H9 (cell line): Measurements from ENCODE around the gene NPAS3. TPM values are rescaled to one million over a fixed set of nuclear protein-coding genes. Genes with fewer than 3 reads are reported as not detected.

Experiments
- DNase-seq: peaks from one replicate; pipeline ENCODE4 v3.0.0-alpha.2; 2017
- H2AFZ ChIP-seq: one replicate; pipeline ENCODE4 v1.6.1; 2013; ENCODE audit warnings: mild to moderate bottlenecking, low read length, control low read depth, moderate library complexity
- H2AK5ac ChIP-seq: 2 replicates; pipeline ENCODE4 v1.6.1; 2013; ENCODE audit warnings: low read length, control low read depth, mixed read lengths; ENCODE audit not compliant: insufficient read length
- H2BK120ac ChIP-seq: one replicate; pipeline ENCODE4 v1.6.1; 2013; ENCODE audit warnings: low read depth, mild to moderate bottlenecking, low read length, control low read depth, inconsistent platforms; ENCODE audit not compliant: poor library complexity, severe bottlenecking
- H2BK12ac ChIP-seq: 2 replicates; pipeline ENCODE4 v1.6.1; 2013; ENCODE audit warnings: low read length, control low read depth, mixed read lengths, low read depth; ENCODE audit not compliant: insufficient read length
- H2BK15ac ChIP-seq: 2 replicates; pipeline ENCODE4 v1.6.1; 2013; ENCODE audit warnings: low read depth, low read length, control low read depth
- H2BK20ac ChIP-seq: one replicate; pipeline ENCODE4 v1.6.1; 2013; ENCODE audit warnings: low read depth, mild to moderate bottlenecking, low read length, control low read depth, inconsistent platforms; ENCODE audit not compliant: poor library complexity, severe bottlenecking
- H2BK5ac ChIP-seq: 2 replicates; pipeline ENCODE4 v1.6.1; 2013; ENCODE audit warnings: low read length, control low read depth, mixed read lengths; ENCODE audit not compliant: insufficient read length
- H3K14ac ChIP-seq: 2 replicates; pipeline ENCODE4 v1.6.1; 2013; ENCODE audit warnings: low read length, control low read depth; ENCODE audit not compliant: insufficient read depth
- H3K18ac ChIP-seq: 2 replicates; pipeline ENCODE4 v1.6.1; 2013; ENCODE audit warnings: low read depth, mild to moderate bottlenecking, mixed read lengths, low read length, control low read depth; ENCODE audit not compliant: insufficient read length
- H3K23ac ChIP-seq: 2 replicates; pipeline ENCODE4 v1.6.1; 2013; ENCODE audit warnings: low read length, control low read depth, mixed read lengths, low read depth; ENCODE audit not compliant: insufficient read length
- H3K23me2 ChIP-seq: 2 replicates; pipeline ENCODE4 v1.6.1; 2013; ENCODE audit warnings: low read depth, mild to moderate bottlenecking, mixed read lengths, low read length, control low read depth; ENCODE audit not compliant: insufficient read length, poor library complexity, severe bottlenecking
- H3K27ac ChIP-seq: 2 replicates; pipeline ENCODE4 v1.5.1; 2013; ENCODE audit warnings: low read length, control low read depth, mixed read lengths, low read depth; ENCODE audit not compliant: insufficient read length
- H3K27me3 ChIP-seq: 2 replicates; pipeline ENCODE4 v1.6.1; 2013; ENCODE audit warnings: low read length, control low read depth, inconsistent platforms; ENCODE audit not compliant: insufficient read depth
- H3K4ac ChIP-seq: 2 replicates; pipeline ENCODE4 v1.6.1; 2013; ENCODE audit warnings: low read depth, mild to moderate bottlenecking, control low read depth, inconsistent platforms, low read length, moderate library complexity
- H3K4me1 ChIP-seq: 2 replicates; pipeline ENCODE4 v1.6.1; 2013; ENCODE audit warnings: low read length, control low read depth, inconsistent platforms; ENCODE audit not compliant: insufficient read depth
- H3K4me2 ChIP-seq: 2 replicates; pipeline ENCODE4 v1.6.1; 2013; ENCODE audit warnings: low read length, control low read depth, mixed read lengths; ENCODE audit not compliant: insufficient read length, insufficient read depth
- H3K56ac ChIP-seq: 2 replicates; pipeline ENCODE4 v1.6.1; 2013; ENCODE audit warnings: low read depth, mild to moderate bottlenecking, mixed read lengths, low read length, control low read depth; ENCODE audit not compliant: insufficient read length
- H3K79me1 ChIP-seq: 2 replicates; pipeline ENCODE4 v1.6.1; 2013; ENCODE audit warnings: low read depth, mild to moderate bottlenecking, moderate library complexity, low read length, control low read depth, inconsistent platforms; ENCODE audit not compliant: insufficient read depth, poor library complexity, severe bottlenecking
- H3K79me2 ChIP-seq: 2 replicates; pipeline ENCODE4 v1.6.1; 2013; ENCODE audit warnings: low read length, control low read depth, inconsistent platforms; ENCODE audit not compliant: insufficient read depth
- H3K9ac ChIP-seq: 2 replicates; pipeline ENCODE4 v1.6.1; 2013; ENCODE audit warnings: low read length, control low read depth, mixed read lengths; ENCODE audit not compliant: insufficient read length; ENCODE audit errors: extremely low read depth
- H3K9me3 ChIP-seq: one replicate; pipeline ENCODE4 v1.6.1; 2013; ENCODE audit warnings: low read depth, low read length, inconsistent platforms; ENCODE audit not compliant: control insufficient read depth
- H3T11ph ChIP-seq: one replicate; pipeline ENCODE4 v1.6.1; 2013; ENCODE audit warnings: mild to moderate bottlenecking, low read length, control low read depth, inconsistent platforms
- H4K20me1 ChIP-seq: one replicate; pipeline ENCODE4 v1.6.1; 2013; ENCODE audit not compliant: control insufficient read depth, insufficient read length, insufficient read depth
- H4K5ac ChIP-seq: 2 replicates; pipeline ENCODE4 v1.6.1; 2013; ENCODE audit warnings: low read depth, mild to moderate bottlenecking, mixed read lengths, low read length, control low read depth; ENCODE audit not compliant: insufficient read length
- H4K8ac ChIP-seq: replicated peaks from 2 replicates; pipeline ENCODE4 v1.6.1; 2013; ENCODE audit warnings: low read length, control low read depth, mixed read lengths, low read depth; ENCODE audit not compliant: insufficient read length
- H4K91ac ChIP-seq: 2 replicates; pipeline ENCODE4 v1.6.1; 2013; ENCODE audit warnings: low read depth, mild to moderate bottlenecking, moderate library complexity, mixed read lengths, low read length, control low read depth; ENCODE audit not compliant: insufficient read length
- H3K27ac Mint-ChIP-seq, 3 experiments: 2 replicates in 2 of 3; 3 replicates in 1 of 3; pipeline ENCODE4 v1.8.0; 2020 to 2021; ENCODE audit warnings: mixed read lengths in 3 of 3, mild to moderate bottlenecking in 1 of 3, moderate library complexity in 1 of 3
- H3K27me3 Mint-ChIP-seq: 2 replicates; pipeline ENCODE4 v1.8.0; 2021; ENCODE audit warnings: low read depth, mild to moderate bottlenecking, moderate library complexity, mixed read lengths
- H3K36me3 Mint-ChIP-seq, 3 experiments: 2 replicates in 2 of 3; 3 replicates in 1 of 3; pipeline ENCODE4 v1.8.0; 2020 to 2021; ENCODE audit warnings: low read depth in 3 of 3, mixed read lengths in 3 of 3; ENCODE audit not compliant: insufficient read depth in 1 of 3
- H3K4me1 Mint-ChIP-seq, 2 experiments: 2 replicates each; pipeline ENCODE4 v1.8.0; 2020; ENCODE audit warnings: mixed read lengths in 2 of 2
- H3K4me3 Mint-ChIP-seq, 2 experiments: 2 replicates in 1 of 2; 3 replicates in 1 of 2; pipeline ENCODE4 v1.8.0; 2020 to 2021; ENCODE audit warnings: mild to moderate bottlenecking in 2 of 2, mixed read lengths in 2 of 2, moderate library complexity in 1 of 2
- H3K9me3 Mint-ChIP-seq, 2 experiments: 2 replicates in 1 of 2; 3 replicates in 1 of 2; pipeline ENCODE4 v1.8.0; 2020; ENCODE audit warnings: mild to moderate bottlenecking in 2 of 2, mixed read lengths in 2 of 2, moderate library complexity in 1 of 2
- WGBS: extraction: QIAGEN DNeasy Blood & Tissue Kit; methylation state at CpG from one replicate; pipeline ENCODE4 v1.1.7; 2013; ENCODE audit warnings: missing lambda C conversion rate, low lambda C conversion rate, mixed read lengths; ENCODE audit not compliant: insufficient read length; ENCODE audit errors: extremely low coverage; 5-methylcytosine and 5-hydroxymethylcytosine counted together
- total RNA-seq: library from RNA; stranded (reverse); gene quantifications from 2 replicates; pipeline ENCODE4 v1.2.1, GENCODE V29; 2021
- TF ChIP-seq, protein P1 (sequence below): fragments of 200-600 bp; sonication (generic); conservative IDR thresholded peaks from 3 replicates; pipeline ENCODE4 v1.8.0; 2021; ENCODE audit warnings: antibody characterized with exemption, mild to moderate bottlenecking

NPAS3 gene
- total RNA-seq, 1 experiment from 2014 or later, result 0.17 TPM

DNA sequence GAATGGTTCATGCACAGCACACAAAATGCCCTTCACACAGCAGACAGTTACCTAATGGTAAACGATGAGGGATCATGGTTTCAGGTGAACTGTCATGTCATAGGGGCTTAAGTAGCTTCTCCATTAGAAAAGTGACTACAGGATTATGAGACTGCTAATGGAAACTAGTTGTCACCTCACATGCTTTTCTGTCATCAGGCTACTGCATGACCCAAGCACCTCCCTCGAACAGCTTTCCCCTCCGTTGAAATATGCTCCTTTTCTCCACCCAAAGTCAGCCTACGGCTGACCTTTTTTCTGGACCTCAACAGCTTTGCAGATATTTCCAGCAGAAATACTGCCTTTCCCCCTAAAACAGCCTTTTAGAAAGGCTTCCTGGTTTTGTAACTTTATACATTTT is 544.9 kb downstream of the NPAS3 start:
- Histone ChIP-seq H3K9ac (no peak overlapping the region), H2BK5ac (no peak overlapping the region), H3K18ac (no peak overlapping the region), H3K56ac (no peak overlapping the region), H3K27ac (no peak overlapping the region), H3K9me3 (no peaks in the 10 kb centered on the region), H3T11ph (no peak overlapping the region), H2AFZ (no peak overlapping the region), H3K79me1 (no peaks in the 10 kb centered on the region), H2BK12ac (no peak overlapping the region), H3K27me3 (no peaks in the 10 kb centered on the region), H4K91ac (no peak overlapping the region), H3K4ac (no peak overlapping the region), H2BK15ac (no peak overlapping the region), H3K79me2 (no peaks in the 10 kb centered on the region), H3K14ac (no peak overlapping the region), H2BK120ac (no peak overlapping the region), H2AK5ac (no peak overlapping the region), H3K23ac (no peak overlapping the region), H3K23me2 (no peaks in the 10 kb centered on the region), H3K4me1 (no peaks in the 10 kb centered on the region; the same call in 1 of the 2 replicates), H2BK20ac (no peak overlapping the region), H3K4me2 (no peak overlapping the region), H4K5ac (no peak overlapping the region), H4K20me1 (no peaks in the 10 kb centered on the region), H4K8ac (no peak overlapping the region)
- H3K27me3 Mint-ChIP-seq, result no peaks in the 10 kb centered on the region
- no CpG with 5 or more reads among the region's 4 CpGs for WGBS
- H3K36me3 Mint-ChIP-seq, result no peaks in the 10 kb centered on the region
- DNase-seq, result no peak
- H3K9me3 Mint-ChIP-seq, result no peaks in the 10 kb centered on the region
- no peak overlapping the region for H3K4me3 Mint-ChIP-seq
- H3K27ac Mint-ChIP-seq, result no peak overlapping the region
- H3K4me1 Mint-ChIP-seq, result peaks cover 42 to 50% of the 10 kb centered on the region in 2 experiments
- TF ChIP-seq, protein P1, sequence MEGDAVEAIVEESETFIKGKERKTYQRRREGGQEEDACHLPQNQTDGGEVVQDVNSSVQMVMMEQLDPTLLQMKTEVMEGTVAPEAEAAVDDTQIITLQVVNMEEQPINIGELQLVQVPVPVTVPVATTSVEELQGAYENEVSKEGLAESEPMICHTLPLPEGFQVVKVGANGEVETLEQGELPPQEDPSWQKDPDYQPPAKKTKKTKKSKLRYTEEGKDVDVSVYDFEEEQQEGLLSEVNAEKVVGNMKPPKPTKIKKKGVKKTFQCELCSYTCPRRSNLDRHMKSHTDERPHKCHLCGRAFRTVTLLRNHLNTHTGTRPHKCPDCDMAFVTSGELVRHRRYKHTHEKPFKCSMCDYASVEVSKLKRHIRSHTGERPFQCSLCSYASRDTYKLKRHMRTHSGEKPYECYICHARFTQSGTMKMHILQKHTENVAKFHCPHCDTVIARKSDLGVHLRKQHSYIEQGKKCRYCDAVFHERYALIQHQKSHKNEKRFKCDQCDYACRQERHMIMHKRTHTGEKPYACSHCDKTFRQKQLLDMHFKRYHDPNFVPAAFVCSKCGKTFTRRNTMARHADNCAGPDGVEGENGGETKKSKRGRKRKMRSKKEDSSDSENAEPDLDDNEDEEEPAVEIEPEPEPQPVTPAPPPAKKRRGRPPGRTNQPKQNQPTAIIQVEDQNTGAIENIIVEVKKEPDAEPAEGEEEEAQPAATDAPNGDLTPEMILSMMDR, result no peak
